ENCODE results near the gene NIPSNAP3A. TPM values are rescaled to one million over a fixed set of nuclear protein-coding genes. Genes with fewer than 3 reads are reported as not detected.

The NIPSNAP3A gene
- total RNA-seq, 1 experiment from 2014 or later = 7.2 TPM

DNA sequence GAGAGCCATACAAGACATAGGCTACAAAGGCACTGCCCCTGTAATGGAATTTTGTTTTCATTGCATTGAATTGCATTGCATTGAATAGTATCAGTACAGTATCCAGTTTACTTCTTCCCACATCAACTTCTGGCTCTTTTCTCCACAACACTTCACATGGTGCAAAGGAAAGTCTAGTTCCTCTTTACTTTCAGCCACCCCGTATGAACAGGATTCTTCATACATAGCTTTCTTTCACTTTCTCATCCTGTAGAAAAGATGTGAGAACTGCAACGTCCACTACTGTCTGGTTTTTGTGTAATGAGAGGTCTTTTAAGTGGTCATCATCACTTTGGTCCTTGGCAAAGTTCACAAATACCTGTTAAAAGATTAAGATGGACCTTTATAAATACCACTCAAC lies 36.6 kb downstream of the NIPSNAP3A start:
- no peaks in the 10 kb centered on the region for H3K9me3 Mint-ChIP-seq
- DNase-seq (ENCODE audit: low spot score) (no peak), ATAC-seq (no peak)
- H3K36me3 Mint-ChIP-seq = no peaks in the 10 kb centered on the region
- ChIA-PET CTCF (no interaction called here), POLR2A (no interaction called here)
- no peak overlapping the region for H3K27ac Mint-ChIP-seq
- H3K4me3 Mint-ChIP-seq = no peak overlapping the region
- H3K27me3 Mint-ChIP-seq (ENCODE audit: low read depth) = no peaks in the 10 kb centered on the region
- TF ChIP-seq, protein P1, sequence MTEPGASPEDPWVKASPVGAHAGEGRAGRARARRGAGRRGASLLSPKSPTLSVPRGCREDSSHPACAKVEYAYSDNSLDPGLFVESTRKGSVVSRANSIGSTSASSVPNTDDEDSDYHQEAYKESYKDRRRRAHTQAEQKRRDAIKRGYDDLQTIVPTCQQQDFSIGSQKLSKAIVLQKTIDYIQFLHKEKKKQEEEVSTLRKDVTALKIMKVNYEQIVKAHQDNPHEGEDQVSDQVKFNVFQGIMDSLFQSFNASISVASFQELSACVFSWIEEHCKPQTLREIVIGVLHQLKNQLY (CRISPR knock-in tag; IDR thresholded peaks at IDR 0.05) = no peak
- TF ChIP-seq JAZF1 (CRISPR knock-in tag; IDR thresholded peaks at IDR 0.05) (no peak), SP1 (CRISPR knock-in tag; conservative IDR thresholded peaks at IDR 0.05) (no peak), FOXP1 (CRISPR knock-in tag; IDR thresholded peaks at IDR 0.05; ENCODE audit: borderline replicate concordance) (no peak)
- TF ChIP-seq, protein P2, sequence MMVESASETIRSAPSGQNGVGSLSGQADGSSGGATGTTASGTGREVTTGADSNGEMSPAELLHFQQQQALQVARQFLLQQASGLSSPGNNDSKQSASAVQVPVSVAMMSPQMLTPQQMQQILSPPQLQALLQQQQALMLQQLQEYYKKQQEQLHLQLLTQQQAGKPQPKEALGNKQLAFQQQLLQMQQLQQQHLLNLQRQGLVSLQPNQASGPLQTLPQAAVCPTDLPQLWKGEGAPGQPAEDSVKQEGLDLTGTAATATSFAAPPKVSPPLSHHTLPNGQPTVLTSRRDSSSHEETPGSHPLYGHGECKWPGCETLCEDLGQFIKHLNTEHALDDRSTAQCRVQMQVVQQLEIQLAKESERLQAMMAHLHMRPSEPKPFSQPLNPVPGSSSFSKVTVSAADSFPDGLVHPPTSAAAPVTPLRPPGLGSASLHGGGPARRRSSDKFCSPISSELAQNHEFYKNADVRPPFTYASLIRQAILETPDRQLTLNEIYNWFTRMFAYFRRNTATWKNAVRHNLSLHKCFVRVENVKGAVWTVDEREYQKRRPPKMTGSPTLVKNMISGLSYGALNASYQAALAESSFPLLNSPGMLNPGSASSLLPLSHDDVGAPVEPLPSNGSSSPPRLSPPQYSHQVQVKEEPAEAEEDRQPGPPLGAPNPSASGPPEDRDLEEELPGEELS (CRISPR knock-in tag; IDR thresholded peaks at IDR 0.05) = no peak
- no peaks in the 10 kb centered on the region for H3K4me1 Mint-ChIP-seq

- Mint-ChIP-seq H3K9me3 (no peaks in the 10 kb centered on the region), H3K4me3 (no peak overlapping the region), H3K36me3 (no peaks in the 10 kb centered on the region), H3K4me1 (no peaks in the 10 kb centered on the region), H3K27ac (no peak overlapping the region), H3K27me3 (ENCODE audit: low read depth) (no peaks in the 10 kb centered on the region)
- POLR2A ChIA-PET = no interaction called here
- TF ChIP-seq, protein P3, sequence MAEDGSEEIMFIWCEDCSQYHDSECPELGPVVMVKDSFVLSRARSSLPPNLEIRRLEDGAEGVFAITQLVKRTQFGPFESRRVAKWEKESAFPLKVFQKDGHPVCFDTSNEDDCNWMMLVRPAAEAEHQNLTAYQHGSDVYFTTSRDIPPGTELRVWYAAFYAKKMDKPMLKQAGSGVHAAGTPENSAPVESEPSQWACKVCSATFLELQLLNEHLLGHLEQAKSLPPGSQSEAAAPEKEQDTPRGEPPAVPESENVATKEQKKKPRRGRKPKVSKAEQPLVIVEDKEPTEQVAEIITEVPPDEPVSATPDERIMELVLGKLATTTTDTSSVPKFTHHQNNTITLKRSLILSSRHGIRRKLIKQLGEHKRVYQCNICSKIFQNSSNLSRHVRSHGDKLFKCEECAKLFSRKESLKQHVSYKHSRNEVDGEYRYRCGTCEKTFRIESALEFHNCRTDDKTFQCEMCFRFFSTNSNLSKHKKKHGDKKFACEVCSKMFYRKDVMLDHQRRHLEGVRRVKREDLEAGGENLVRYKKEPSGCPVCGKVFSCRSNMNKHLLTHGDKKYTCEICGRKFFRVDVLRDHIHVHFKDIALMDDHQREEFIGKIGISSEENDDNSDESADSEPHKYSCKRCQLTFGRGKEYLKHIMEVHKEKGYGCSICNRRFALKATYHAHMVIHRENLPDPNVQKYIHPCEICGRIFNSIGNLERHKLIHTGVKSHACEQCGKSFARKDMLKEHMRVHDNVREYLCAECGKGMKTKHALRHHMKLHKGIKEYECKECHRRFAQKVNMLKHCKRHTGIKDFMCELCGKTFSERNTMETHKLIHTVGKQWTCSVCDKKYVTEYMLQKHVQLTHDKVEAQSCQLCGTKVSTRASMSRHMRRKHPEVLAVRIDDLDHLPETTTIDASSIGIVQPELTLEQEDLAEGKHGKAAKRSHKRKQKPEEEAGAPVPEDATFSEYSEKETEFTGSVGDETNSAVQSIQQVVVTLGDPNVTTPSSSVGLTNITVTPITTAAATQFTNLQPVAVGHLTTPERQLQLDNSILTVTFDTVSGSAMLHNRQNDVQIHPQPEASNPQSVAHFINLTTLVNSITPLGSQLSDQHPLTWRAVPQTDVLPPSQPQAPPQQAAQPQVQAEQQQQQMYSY (CRISPR knock-in tag; IDR thresholded peaks at IDR 0.05) = no peak
- TF ChIP-seq ZNF121 (CRISPR knock-in tag; IDR thresholded peaks at IDR 0.05) (no peak), TEAD1 (CRISPR knock-in tag; IDR thresholded peaks at IDR 0.05) (no peak), SP1 (CRISPR knock-in tag; conservative IDR thresholded peaks at IDR 0.05) (no peak), PREB (CRISPR knock-in tag; IDR thresholded peaks at IDR 0.05; ENCODE audit: borderline replicate concordance) (no peak), NFE2L1 (CRISPR knock-in tag; IDR thresholded peaks at IDR 0.05) (no peak), KAT7 (CRISPR knock-in tag; IDR thresholded peaks at IDR 0.05; ENCODE audit: borderline replicate concordance) (no peak), ARID4B (CRISPR knock-in tag; IDR thresholded peaks at IDR 0.05; ENCODE audit: borderline replicate concordance) (no peak), OVOL2 (CRISPR knock-in tag; IDR thresholded peaks at IDR 0.05; ENCODE audit: borderline replicate concordance) (no peak), JUN (CRISPR knock-in tag; IDR thresholded peaks at IDR 0.05) (no peak), JAZF1 (CRISPR knock-in tag; IDR thresholded peaks at IDR 0.05) (no peak), NFYB (CRISPR knock-in tag; conservative IDR thresholded peaks at IDR 0.05; ENCODE audit: low read depth) (no peak), ZNF396 (CRISPR knock-in tag; IDR thresholded peaks at IDR 0.05; ENCODE audit: borderline replicate concordance) (no peak)
- TF ChIP-seq, protein P4, sequence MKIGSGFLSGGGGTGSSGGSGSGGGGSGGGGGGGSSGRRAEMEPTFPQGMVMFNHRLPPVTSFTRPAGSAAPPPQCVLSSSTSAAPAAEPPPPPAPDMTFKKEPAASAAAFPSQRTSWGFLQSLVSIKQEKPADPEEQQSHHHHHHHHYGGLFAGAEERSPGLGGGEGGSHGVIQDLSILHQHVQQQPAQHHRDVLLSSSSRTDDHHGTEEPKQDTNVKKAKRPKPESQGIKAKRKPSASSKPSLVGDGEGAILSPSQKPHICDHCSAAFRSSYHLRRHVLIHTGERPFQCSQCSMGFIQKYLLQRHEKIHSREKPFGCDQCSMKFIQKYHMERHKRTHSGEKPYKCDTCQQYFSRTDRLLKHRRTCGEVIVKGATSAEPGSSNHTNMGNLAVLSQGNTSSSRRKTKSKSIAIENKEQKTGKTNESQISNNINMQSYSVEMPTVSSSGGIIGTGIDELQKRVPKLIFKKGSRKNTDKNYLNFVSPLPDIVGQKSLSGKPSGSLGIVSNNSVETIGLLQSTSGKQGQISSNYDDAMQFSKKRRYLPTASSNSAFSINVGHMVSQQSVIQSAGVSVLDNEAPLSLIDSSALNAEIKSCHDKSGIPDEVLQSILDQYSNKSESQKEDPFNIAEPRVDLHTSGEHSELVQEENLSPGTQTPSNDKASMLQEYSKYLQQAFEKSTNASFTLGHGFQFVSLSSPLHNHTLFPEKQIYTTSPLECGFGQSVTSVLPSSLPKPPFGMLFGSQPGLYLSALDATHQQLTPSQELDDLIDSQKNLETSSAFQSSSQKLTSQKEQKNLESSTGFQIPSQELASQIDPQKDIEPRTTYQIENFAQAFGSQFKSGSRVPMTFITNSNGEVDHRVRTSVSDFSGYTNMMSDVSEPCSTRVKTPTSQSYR (CRISPR knock-in tag; IDR thresholded peaks at IDR 0.05) = no peak
- TF ChIP-seq, protein P5, sequence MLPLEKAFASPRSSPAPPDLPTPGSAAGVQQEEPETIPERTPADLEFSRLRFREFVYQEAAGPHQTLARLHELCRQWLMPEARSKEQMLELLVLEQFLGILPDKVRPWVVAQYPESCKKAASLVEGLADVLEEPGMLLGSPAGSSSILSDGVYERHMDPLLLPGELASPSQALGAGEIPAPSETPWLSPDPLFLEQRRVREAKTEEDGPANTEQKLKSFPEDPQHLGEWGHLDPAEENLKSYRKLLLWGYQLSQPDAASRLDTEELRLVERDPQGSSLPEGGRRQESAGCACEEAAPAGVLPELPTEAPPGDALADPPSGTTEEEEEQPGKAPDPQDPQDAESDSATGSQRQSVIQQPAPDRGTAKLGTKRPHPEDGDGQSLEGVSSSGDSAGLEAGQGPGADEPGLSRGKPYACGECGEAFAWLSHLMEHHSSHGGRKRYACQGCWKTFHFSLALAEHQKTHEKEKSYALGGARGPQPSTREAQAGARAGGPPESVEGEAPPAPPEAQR (CRISPR knock-in tag; IDR thresholded peaks at IDR 0.05) = no peak
- CTCF ChIA-PET = interaction anchor here (1.0 kb wide), 1 partner anchor 666 kb away, joined by 3 read pairs; no protein-coding TSS in a partner anchor
- no peak for ATAC-seq
- no peak for DNase-seq (ENCODE audit: low spot score)
These were observed 38.8 kb downstream of the NIPSNAP3A start for GRCh38 chr9:104786293-104786692.

Measured in WTC11 (cell line).